OCI-LY3 (cell line): ENCODE measurements around the gene EFNA2.

Source experiments
- CTCF ChIP-seq: fragments of 200-600, 300-600 bp; sonication (generic); IDR thresholded peaks from 2 replicates; pipeline ENCODE4 v1.5.1; 2014; ENCODE audit warnings: antibody characterized with exemption, low read length, low read depth
- EZH2phosphoT487 ChIP-seq: fragments of 200-600 bp; shearing (Covaris generic); IDR thresholded peaks from 2 replicates; pipeline ENCODE4 v1.6.1; 2018; ENCODE audit warnings: antibody characterized with exemption, mixed run types, low read depth

- no peak for TF ChIP-seq CTCF
- no peak for TF ChIP-seq EZH2phosphoT487
Measured at GRCh38 chr19:1267477-1268225, 18.0 kb upstream of the EFNA2 start.
